ENCODE data around the gene TEK.

The TEK gene

DNA sequence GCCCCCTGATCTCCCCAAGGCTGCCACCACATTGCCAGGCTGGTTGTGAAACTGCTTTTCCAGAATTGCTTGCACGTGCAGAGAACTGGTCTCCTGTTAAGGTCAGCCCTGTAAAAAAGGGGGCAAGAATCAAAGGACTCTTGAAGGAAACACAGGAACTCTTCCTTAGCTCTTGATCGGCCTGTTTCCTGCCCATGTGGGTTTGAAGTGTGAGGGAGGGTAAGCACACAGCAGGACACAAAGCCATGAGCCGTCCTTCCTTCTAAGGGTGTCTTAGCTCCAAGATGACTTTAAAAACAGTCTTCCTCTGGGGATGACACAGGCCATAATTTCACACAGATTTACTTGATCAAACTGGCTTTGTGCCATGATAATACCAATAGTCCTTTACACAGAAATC lies 36.1 kb downstream of the TEK start:
- Mint-ChIP-seq H3K27me3 (ENCODE audit: low read depth) (no peaks in the 10 kb centered on the region), H3K27ac (no peak overlapping the region), H3K9me3 (no peaks in the 10 kb centered on the region), H3K4me1 (ENCODE audit: low read depth) (no peaks in the 10 kb centered on the region), H3K36me3 (ENCODE audit: low read depth) (no peaks in the 10 kb centered on the region), H3K4me3 (no peak overlapping the region)

- H3K27me3 Mint-ChIP-seq (ENCODE audit: low read depth) = no peaks in the 10 kb centered on the region
- no peak overlapping the region for H3K4me3 Mint-ChIP-seq
- no peaks in the 10 kb centered on the region for H3K4me1 Mint-ChIP-seq (ENCODE audit: low read depth)
- no peak overlapping the region for H3K27ac Mint-ChIP-seq
- no peaks in the 10 kb centered on the region for H3K36me3 Mint-ChIP-seq (ENCODE audit: low read depth)
- no peaks in the 10 kb centered on the region for H3K9me3 Mint-ChIP-seq
These were observed 40.6 kb downstream of the TEK start for GRCh38 chr9:27149651-27150050.

- H3K27me3 Mint-ChIP-seq (ENCODE audit: low read depth) = no peaks in the 10 kb centered on the region
- H3K4me1 Mint-ChIP-seq (ENCODE audit: low read depth) = no peaks in the 10 kb centered on the region
- H3K36me3 Mint-ChIP-seq (ENCODE audit: low read depth) = no peaks in the 10 kb centered on the region
- no peak overlapping the region for H3K4me3 Mint-ChIP-seq
- no peaks in the 10 kb centered on the region for H3K9me3 Mint-ChIP-seq
- no peak overlapping the region for H3K27ac Mint-ChIP-seq
These were observed 41.9 kb downstream of the TEK start for GRCh38 chr9:27150746-27151406.

DNA sequence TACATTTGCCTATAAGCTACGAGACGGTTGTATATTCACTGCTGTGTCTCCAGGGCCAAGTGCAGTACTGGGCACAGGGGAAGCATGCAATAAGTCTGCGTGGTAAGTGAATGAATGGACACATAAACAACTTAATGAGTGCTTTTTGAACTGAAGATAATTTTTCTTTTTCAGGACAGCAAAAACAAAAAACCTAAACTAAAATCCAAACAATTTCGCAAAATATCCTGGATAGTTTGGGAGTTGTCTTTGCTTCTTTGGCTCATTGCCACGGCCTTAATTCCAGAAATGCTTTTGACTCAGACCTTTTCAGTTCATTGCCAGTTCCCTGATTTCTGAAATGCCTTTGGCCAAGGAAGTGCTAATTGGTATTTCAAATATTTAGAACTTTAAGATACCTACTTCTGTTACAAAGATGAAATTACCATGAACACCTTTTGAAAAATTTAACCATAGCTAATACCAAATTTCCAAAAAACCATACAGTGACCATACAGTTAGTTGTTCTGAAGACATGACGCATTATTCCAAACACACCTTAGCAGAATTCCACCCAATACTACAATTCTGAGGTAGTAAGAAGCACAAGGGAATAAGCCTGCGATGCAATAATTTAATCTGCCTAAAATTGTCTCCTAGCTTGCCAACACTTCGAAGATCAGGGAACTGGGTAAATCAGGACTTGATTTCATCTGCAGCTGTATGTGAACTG lies 42.8 kb downstream of the TEK start:
- no peaks in the 10 kb centered on the region for H3K9me3 Mint-ChIP-seq
- no peaks in the 10 kb centered on the region for H3K27me3 Mint-ChIP-seq (ENCODE audit: low read depth)
- no peaks in the 10 kb centered on the region for H3K4me1 Mint-ChIP-seq (ENCODE audit: low read depth)
- no peak overlapping the region for H3K4me3 Mint-ChIP-seq
- no peaks in the 10 kb centered on the region for H3K36me3 Mint-ChIP-seq (ENCODE audit: low read depth)
- no peak overlapping the region for H3K27ac Mint-ChIP-seq

DNA sequence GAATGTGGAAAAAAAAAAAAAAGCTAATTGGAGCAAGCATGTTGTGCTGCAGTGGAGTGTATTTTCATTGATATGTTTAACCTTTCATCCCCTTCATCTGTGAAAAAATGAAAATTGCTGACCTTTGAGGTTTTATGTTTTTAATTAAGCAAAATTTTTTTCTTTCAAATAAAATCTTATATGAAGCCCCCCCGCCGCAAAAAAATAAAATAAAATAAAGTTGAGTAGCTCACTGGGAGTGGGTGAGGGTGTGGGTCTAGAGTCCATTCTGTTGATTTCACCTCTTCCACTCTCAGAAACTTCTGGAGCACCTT lies 43.3 kb downstream of the TEK start:
- H3K4me1 Mint-ChIP-seq (ENCODE audit: low read depth) = no peaks in the 10 kb centered on the region
- no peaks in the 10 kb centered on the region for H3K9me3 Mint-ChIP-seq
- no peak overlapping the region for H3K27ac Mint-ChIP-seq
- no peaks in the 10 kb centered on the region for H3K27me3 Mint-ChIP-seq (ENCODE audit: low read depth)
- no peaks in the 10 kb centered on the region for H3K36me3 Mint-ChIP-seq (ENCODE audit: low read depth)
- no peak overlapping the region for H3K4me3 Mint-ChIP-seq

DNA sequence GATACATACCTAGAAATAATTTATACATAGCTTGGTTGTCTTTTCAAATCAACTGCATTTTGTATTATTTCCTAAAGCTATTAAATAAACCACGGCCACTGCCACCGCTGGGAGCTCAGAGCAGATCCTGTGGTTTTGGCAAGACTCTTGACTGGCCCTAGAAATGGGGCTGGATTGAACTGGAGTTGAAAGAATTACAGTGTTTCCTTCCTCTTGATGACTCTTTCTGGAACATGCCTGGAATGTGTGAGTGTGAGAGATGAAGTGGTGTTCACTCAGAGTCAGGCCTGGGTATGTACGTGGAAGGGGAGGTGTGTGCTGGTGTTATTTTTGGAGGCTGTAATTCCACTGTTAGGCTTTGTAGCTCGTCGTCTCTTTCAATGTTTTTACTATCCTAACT lies 45.9 kb downstream of the TEK start:
- no peaks in the 10 kb centered on the region for H3K36me3 Mint-ChIP-seq (ENCODE audit: low read depth)
- H3K4me3 Mint-ChIP-seq = no peak overlapping the region
- H3K27me3 Mint-ChIP-seq (ENCODE audit: low read depth) = no peaks in the 10 kb centered on the region
- no peaks in the 10 kb centered on the region for H3K4me1 Mint-ChIP-seq (ENCODE audit: low read depth)
- no peaks in the 10 kb centered on the region for H3K9me3 Mint-ChIP-seq
- H3K27ac Mint-ChIP-seq = no peak overlapping the region

GRCh38 chr9:27157097-27157496 lies 48.1 kb downstream of the TEK start:
- no peaks in the 10 kb centered on the region for H3K27me3 Mint-ChIP-seq (ENCODE audit: low read depth)
- no peaks in the 10 kb centered on the region for H3K9me3 Mint-ChIP-seq
- H3K27ac Mint-ChIP-seq = no peak overlapping the region
- H3K4me3 Mint-ChIP-seq = no peak overlapping the region
- no peaks in the 10 kb centered on the region for H3K4me1 Mint-ChIP-seq (ENCODE audit: low read depth)
- H3K36me3 Mint-ChIP-seq (ENCODE audit: low read depth) = no peaks in the 10 kb centered on the region

DNA sequence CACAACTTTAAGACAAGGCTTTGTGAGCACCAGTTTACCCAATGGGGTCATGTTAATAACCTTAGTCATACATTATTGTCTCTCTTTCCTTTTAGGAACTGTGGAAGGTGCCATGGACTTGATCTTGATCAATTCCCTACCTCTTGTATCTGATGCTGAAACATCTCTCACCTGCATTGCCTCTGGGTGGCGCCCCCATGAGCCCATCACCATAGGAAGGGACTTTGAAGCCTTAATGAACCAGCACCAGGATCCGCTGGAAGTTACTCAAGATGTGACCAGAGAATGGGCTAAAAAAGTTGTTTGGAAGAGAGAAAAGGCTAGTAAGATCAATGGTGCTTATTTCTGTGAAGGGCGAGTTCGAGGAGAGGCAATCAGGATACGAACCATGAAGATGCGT lies 48.7 kb downstream of the TEK start:
- Mint-ChIP-seq H3K9me3 (no peaks in the 10 kb centered on the region), H3K36me3 (ENCODE audit: low read depth) (no peaks in the 10 kb centered on the region), H3K27ac (no peak overlapping the region), H3K27me3 (ENCODE audit: low read depth) (no peaks in the 10 kb centered on the region), H3K4me3 (no peak overlapping the region), H3K4me1 (ENCODE audit: low read depth) (no peaks in the 10 kb centered on the region)

- no peaks in the 10 kb centered on the region for H3K9me3 Mint-ChIP-seq
- H3K27me3 Mint-ChIP-seq (ENCODE audit: low read depth) = no peaks in the 10 kb centered on the region
- H3K27ac Mint-ChIP-seq = no peak overlapping the region
- H3K4me1 Mint-ChIP-seq (ENCODE audit: low read depth) = no peaks in the 10 kb centered on the region
- H3K4me3 Mint-ChIP-seq = no peak overlapping the region
- H3K36me3 Mint-ChIP-seq (ENCODE audit: low read depth) = no peaks in the 10 kb centered on the region
These were observed 51.6 kb downstream of the TEK start for GRCh38 chr9:27160636-27161035.

- Mint-ChIP-seq H3K27ac (no peak overlapping the region), H3K4me1 (ENCODE audit: low read depth) (no peaks in the 10 kb centered on the region), H3K9me3 (no peaks in the 10 kb centered on the region), H3K27me3 (ENCODE audit: low read depth) (no peaks in the 10 kb centered on the region), H3K36me3 (ENCODE audit: low read depth) (no peaks in the 10 kb centered on the region), H3K4me3 (no peak overlapping the region)
These were observed 53.0 kb downstream of the TEK start for GRCh38 chr9:27162045-27162444.

- no peaks in the 10 kb centered on the region for H3K36me3 Mint-ChIP-seq (ENCODE audit: low read depth)
- H3K27ac Mint-ChIP-seq = no peak overlapping the region
- H3K4me1 Mint-ChIP-seq (ENCODE audit: low read depth) = no peaks in the 10 kb centered on the region
- H3K9me3 Mint-ChIP-seq = peaks cover 9% of the 10 kb centered on the region
- no peaks in the 10 kb centered on the region for H3K27me3 Mint-ChIP-seq (ENCODE audit: low read depth)
- H3K4me3 Mint-ChIP-seq = no peak overlapping the region
These were observed 56.0 kb downstream of the TEK start for GRCh38 chr9:27165068-27165467.

DNA sequence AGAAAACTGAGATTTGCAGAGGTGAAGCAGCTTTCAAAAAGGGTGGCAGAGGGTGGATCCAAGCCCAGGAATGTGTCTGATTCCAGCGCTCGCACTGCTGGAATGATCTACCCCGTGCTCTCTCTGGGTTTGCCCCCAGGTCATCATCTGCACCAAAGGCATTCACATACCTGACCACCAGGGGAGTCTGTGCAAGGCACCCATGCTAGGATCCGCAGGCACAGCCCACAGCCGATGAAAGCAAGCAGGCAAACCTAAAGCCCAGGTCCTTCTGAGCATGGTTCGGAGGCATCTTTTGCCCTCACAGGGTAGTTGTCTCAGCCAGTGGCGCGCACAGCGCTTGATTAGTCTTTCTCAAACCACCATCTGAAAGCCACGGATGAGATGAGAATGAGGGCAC lies 56.6 kb downstream of the TEK start:
- H3K4me1 Mint-ChIP-seq (ENCODE audit: low read depth) = no peaks in the 10 kb centered on the region
- no peaks in the 10 kb centered on the region for H3K27me3 Mint-ChIP-seq (ENCODE audit: low read depth)

DNA sequence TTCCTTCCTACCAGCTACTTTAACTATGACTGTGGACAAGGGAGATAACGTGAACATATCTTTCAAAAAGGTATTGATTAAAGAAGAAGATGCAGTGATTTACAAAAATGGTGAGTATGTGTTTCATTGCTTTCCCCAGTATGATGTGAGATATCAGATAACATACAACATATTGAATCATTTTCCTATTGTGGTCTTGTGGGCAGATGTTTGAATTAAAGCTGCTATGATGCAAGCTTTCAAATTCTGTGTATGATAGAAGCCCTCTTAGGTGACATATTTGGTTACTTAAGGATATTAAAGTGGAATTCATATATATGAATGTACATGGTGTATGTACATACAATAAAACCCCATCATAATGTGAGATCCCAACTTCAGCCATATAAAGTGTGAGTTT lies 59.5 kb downstream of the TEK start:
- Mint-ChIP-seq H3K36me3 (ENCODE audit: low read depth) (no peaks in the 10 kb centered on the region), H3K27me3 (ENCODE audit: low read depth) (no peaks in the 10 kb centered on the region), H3K27ac (no peak overlapping the region), H3K9me3 (peaks cover 15% of the 10 kb centered on the region), H3K4me1 (ENCODE audit: low read depth) (no peaks in the 10 kb centered on the region), H3K4me3 (no peak overlapping the region)

More for the DNA sequence above, 56.6 kb downstream of the TEK start:
- Mint-ChIP-seq H3K9me3 (peaks cover 12% of the 10 kb centered on the region), H3K27ac (no peak overlapping the region), H3K36me3 (ENCODE audit: low read depth) (no peaks in the 10 kb centered on the region), H3K4me3 (no peak overlapping the region)

DNA sequence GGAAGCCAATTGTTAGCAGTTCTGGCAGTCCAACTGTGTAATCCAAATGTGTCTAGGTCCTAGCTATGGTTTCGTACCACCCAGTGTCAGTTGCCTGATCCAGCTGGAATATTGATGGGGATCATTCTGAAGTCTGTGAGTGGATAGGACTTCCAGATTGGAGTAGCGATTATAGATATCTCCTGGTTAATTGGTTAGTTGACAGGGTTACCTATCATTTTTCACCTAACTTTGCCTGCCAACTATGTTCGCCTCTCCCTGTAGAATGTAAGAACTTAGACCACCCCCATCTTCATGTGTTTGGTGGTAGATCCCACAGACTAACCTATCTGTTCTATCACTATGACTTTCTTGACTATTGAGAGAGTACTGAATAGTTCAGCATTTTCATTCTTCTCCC lies 59.9 kb downstream of the TEK start:
- Mint-ChIP-seq H3K4me3 (no peak overlapping the region), H3K4me1 (ENCODE audit: low read depth) (no peaks in the 10 kb centered on the region), H3K27me3 (ENCODE audit: low read depth) (no peaks in the 10 kb centered on the region), H3K27ac (no peak overlapping the region), H3K9me3 (peaks cover 15% of the 10 kb centered on the region), H3K36me3 (ENCODE audit: low read depth) (no peaks in the 10 kb centered on the region)

DNA sequence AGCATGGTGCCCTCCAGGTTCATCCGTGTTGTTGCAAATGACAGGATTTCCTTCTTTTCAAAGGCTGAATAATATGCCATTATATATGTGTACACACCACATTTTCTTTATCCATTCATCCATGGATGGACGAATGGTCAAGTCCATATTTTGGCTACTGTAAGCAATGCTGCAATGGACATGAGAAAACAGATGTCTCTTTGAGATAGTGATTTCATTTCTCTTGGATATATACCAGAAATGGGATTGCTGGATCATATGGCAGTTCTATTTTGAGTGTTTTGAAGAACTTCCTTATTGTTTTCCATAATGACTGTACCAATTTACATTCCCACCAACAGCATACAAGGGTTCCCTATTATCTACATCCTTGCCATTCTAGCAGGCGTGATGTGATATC lies 67.9 kb downstream of the TEK start:
- H3K9me3 Mint-ChIP-seq = peaks cover 5% of the 10 kb centered on the region
- H3K27ac Mint-ChIP-seq = no peak overlapping the region
- H3K27me3 Mint-ChIP-seq (ENCODE audit: low read depth) = no peaks in the 10 kb centered on the region
- no peaks in the 10 kb centered on the region for H3K4me1 Mint-ChIP-seq (ENCODE audit: low read depth)
- no peak overlapping the region for H3K4me3 Mint-ChIP-seq
- H3K36me3 Mint-ChIP-seq (ENCODE audit: low read depth) = no peaks in the 10 kb centered on the region
